ENCODE results near the gene OAS1. TPM values are rescaled to one million over a fixed set of nuclear protein-coding genes. Genes with fewer than 3 reads are reported as not detected.

Gene OAS1
- total and polyA plus RNA-seq, 9 of the 15 experiments (the other 6 are each of a cell fraction or from before 2014, with no cell fraction given), result 0.06 to 0.25 TPM; not detected in 7

DNA sequence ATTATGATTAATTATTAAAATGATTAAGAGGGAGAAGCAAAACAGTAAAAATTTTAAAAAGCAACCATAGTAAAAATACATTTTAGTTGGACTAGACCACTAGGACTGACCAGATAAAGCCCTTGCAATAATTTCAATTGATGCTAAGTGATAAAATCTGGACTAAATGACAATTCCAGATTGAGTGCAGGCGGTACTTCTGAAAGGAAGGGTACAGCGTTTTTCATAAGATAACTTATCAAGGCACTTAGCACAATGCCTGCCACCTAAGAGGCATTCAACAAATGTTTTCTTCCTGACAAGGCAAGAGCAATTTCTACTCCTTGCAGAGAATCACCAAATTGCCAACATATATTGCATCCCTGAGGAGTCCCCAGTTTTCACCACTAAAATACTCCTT, 37.7 kb upstream of the OAS1 start:
- H3K27ac ChIP-seq (ENCODE audit: extremely low read depth, low read depth, low read length), result no peak overlapping the region
- ChIA-PET CTCF (ENCODE audit: low intra/inter-chr PET ratio) (no interaction called here), POLR2A (interaction anchor here (0.7 kb wide), 1 partner anchor 609 kb away, joined by 3 read pairs; no protein-coding TSS in a partner anchor)
- no peak for FAIRE-seq
- peaks cover 0 to 3% of the 10 kb centered on the region in 2 experiments; a peak in 1 of 5 replicates for H3K27me3 ChIP-seq (ENCODE audit: control insufficient read depth in 2 of 2, insufficient read depth in 2 of 2, low read length in 2 of 2)
- no peak for DNase-seq (ENCODE audit: extremely low read depth in 1 of 4, low spot score in 3 of 4)
- H3K79me2 ChIP-seq (ENCODE audit: control insufficient read depth, insufficient read depth, low read length), result no peaks in the 10 kb centered on the region
- in situ Hi-C loops (cut with MboI) (no loop called here), intact Hi-C loops (cut with micrococcal nuclease) (no loop called here)
- BruUV-seq (replicated peaks), result no TSS peak
- H3K9me1 ChIP-seq (ENCODE audit: control insufficient read depth, insufficient read depth, low read length), result no peaks in the 10 kb centered on the region
- 0% methylated on average over 2 of the region's 2 CpGs for WGBS (ENCODE audit: insufficient coverage, low coverage, missing lambda C conversion rate)
- no peaks in the 10 kb centered on the region for H4K20me1 ChIP-seq (replicated peaks; ENCODE audit: control insufficient read depth, insufficient read depth, low read length)
- ATAC-seq, result no peak
- no peaks in the 10 kb centered on the region for H3K36me3 ChIP-seq (ENCODE audit: control insufficient read depth, insufficient read depth, low read length)
- no peak overlapping the region for H3K4me3 ChIP-seq
- H2AFZ ChIP-seq (ENCODE audit: low read depth, low read length), result no peak overlapping the region
- H3K4me2 ChIP-seq (ENCODE audit: insufficient read depth, low read length), result no peak overlapping the region
- no peaks in the 10 kb centered on the region for H3K9me3 ChIP-seq (replicated peaks; ENCODE audit: control insufficient read depth, insufficient read depth, low read depth, low read length)
- no peak overlapping the region for H3K9ac ChIP-seq (ENCODE audit: insufficient read depth in 1 of 2, low read depth in 2 of 2, low read length in 2 of 2)
- TF ChIP-seq, protein P1, sequence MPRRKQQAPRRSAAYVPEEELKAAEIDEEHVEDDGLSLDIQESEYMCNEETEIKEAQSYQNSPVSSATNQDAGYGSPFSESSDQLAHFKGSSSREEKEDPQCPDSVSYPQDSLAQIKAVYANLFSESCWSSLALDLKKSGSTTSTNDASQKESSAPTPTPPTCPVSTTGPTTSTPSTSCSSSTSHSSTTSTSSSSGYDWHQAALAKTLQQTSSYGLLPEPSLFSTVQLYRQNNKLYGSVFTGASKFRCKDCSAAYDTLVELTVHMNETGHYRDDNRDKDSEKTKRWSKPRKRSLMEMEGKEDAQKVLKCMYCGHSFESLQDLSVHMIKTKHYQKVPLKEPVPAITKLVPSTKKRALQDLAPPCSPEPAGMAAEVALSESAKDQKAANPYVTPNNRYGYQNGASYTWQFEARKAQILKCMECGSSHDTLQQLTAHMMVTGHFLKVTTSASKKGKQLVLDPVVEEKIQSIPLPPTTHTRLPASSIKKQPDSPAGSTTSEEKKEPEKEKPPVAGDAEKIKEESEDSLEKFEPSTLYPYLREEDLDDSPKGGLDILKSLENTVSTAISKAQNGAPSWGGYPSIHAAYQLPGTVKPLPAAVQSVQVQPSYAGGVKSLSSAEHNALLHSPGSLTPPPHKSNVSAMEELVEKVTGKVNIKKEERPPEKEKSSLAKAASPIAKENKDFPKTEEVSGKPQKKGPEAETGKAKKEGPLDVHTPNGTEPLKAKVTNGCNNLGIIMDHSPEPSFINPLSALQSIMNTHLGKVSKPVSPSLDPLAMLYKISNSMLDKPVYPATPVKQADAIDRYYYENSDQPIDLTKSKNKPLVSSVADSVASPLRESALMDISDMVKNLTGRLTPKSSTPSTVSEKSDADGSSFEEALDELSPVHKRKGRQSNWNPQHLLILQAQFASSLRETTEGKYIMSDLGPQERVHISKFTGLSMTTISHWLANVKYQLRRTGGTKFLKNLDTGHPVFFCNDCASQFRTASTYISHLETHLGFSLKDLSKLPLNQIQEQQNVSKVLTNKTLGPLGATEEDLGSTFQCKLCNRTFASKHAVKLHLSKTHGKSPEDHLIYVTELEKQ (CRISPR knock-in tag; IDR thresholded peaks at IDR 0.05), result no peak
- TF ChIP-seq, protein P2, sequence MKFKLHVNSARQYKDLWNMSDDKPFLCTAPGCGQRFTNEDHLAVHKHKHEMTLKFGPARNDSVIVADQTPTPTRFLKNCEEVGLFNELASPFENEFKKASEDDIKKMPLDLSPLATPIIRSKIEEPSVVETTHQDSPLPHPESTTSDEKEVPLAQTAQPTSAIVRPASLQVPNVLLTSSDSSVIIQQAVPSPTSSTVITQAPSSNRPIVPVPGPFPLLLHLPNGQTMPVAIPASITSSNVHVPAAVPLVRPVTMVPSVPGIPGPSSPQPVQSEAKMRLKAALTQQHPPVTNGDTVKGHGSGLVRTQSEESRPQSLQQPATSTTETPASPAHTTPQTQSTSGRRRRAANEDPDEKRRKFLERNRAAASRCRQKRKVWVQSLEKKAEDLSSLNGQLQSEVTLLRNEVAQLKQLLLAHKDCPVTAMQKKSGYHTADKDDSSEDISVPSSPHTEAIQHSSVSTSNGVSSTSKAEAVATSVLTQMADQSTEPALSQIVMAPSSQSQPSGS (CRISPR knock-in tag; IDR thresholded peaks at IDR 0.05), result no peak
- TF ChIP-seq ZNF586 (CRISPR knock-in tag; conservative IDR thresholded peaks at IDR 0.05) (no peak), TAF15 (IDR thresholded peaks at IDR 0.05; ENCODE audit: low read depth, low read length) (no peak), PCBP2 (IDR thresholded peaks at IDR 0.05; ENCODE audit: low read depth, low read length, poor library complexity, severe bottlenecking) (no peak), GTF2E2 (tag; IDR thresholded peaks at IDR 0.05) (no peak)
- TF ChIP-seq, protein P3, sequence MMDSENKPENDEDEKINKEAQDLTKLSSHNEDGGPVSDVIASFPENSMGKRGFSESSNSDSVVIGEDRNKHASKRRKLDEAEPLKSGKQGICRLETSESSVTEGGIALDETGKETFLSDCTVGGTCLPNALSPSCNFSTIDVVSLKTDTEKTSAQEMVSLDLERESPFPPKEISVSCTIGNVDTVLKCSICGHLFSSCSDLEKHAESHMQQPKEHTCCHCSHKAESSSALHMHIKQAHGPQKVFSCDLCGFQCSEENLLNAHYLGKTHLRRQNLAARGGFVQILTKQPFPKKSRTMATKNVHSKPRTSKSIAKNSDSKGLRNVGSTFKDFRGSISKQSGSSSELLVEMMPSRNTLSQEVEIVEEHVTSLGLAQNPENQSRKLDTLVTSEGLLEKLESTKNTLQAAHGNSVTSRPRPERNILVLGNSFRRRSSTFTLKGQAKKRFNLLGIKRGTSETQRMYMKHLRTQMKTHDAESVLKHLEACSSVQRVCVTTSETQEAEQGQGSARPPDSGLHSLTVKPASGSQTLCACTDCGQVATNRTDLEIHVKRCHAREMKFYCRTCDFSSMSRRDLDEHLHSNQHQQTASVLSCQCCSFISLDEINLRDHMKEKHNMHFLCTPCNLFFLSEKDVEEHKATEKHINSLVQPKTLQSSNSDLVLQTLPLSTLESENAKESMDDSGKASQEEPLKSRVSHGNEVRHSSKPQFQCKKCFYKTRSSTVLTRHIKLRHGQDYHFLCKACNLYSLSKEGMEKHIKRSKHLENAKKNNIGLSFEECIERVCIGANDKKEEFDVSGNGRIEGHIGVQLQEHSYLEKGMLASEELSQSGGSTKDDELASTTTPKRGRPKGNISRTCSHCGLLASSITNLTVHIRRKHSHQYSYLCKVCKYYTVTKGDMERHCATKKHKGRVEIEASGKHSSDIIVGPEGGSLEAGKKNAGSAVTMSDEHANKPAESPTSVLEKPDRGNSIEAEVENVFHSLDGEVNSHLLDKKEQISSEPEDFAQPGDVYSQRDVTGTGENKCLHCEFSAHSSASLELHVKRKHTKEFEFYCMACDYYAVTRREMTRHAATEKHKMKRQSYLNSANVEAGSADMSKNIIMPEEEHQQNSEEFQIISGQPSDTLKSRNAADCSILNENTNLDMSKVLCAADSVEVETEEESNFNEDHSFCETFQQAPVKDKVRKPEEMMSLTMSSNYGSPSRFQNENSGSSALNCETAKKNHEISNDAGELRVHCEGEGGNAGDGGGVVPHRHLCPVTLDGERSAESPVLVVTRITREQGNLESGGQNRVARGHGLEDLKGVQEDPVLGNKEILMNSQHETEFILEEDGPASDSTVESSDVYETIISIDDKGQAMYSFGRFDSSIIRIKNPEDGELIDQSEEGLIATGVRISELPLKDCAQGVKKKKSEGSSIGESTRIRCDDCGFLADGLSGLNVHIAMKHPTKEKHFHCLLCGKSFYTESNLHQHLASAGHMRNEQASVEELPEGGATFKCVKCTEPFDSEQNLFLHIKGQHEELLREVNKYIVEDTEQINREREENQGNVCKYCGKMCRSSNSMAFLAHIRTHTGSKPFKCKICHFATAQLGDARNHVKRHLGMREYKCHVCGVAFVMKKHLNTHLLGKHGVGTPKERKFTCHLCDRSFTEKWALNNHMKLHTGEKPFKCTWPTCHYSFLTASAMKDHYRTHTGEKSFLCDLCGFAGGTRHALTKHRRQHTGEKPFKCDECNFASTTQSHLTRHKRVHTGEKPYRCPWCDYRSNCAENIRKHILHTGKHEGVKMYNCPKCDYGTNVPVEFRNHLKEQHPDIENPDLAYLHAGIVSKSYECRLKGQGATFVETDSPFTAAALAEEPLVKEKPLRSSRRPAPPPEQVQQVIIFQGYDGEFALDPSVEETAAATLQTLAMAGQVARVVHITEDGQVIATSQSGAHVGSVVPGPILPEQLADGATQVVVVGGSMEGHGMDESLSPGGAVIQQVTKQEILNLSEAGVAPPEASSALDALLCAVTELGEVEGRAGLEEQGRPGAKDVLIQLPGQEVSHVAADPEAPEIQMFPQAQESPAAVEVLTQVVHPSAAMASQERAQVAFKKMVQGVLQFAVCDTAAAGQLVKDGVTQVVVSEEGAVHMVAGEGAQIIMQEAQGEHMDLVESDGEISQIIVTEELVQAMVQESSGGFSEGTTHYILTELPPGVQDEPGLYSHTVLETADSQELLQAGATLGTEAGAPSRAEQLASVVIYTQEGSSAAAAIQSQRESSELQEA (IDR thresholded peaks at IDR 0.05; ENCODE audit: low read depth), result no peak
- no peaks in the 10 kb centered on the region for H3K4me1 ChIP-seq (replicated peaks in 1 of 2; ENCODE audit: control insufficient read depth in 2 of 2, insufficient read depth in 2 of 2, low read length in 2 of 2)
